Suprapubic skin (tissue), 4 donors: ENCODE data around the gene ATAD3B. TPM values are rescaled to one million over a fixed set of nuclear protein-coding genes. Genes with fewer than 3 reads are reported as not detected.
"Not testable (repeated sequence)": the region's sequence is repeated elsewhere in the genome, so short reads cannot be mapped to it uniquely, and the experiment has no call there.

Experiments
- DNase-seq, 2 donors: peaks; one replicate each; pipeline ENCODE4 v3.0.0-alpha.2; 2019; ENCODE audit warnings: low spot score in 2 of 2
- H3K27ac ChIP-seq: fragments of 200-600 bp; sonication (generic); one replicate; pipeline ENCODE4 v1.5.1; 2019
- H3K27me3 ChIP-seq: fragments of 200-600 bp; sonication (generic); one replicate; pipeline ENCODE4 v1.5.1; 2019
- H3K36me3 ChIP-seq: fragments of 200-600 bp; sonication (generic); one replicate; pipeline ENCODE4 v1.5.1; 2019
- H3K4me1 ChIP-seq: fragments of 200-600 bp; sonication (generic); one replicate; pipeline ENCODE4 v1.5.1; 2019
- H3K4me3 ChIP-seq: fragments of 200-600 bp; sonication (generic); one replicate; pipeline ENCODE4 v1.5.1; 2019; ENCODE audit warnings: mild to moderate bottlenecking
- H3K9me3 ChIP-seq: fragments of 200-600 bp; sonication (generic); one replicate; pipeline ENCODE4 v1.5.1; 2019
- CTCF ChIP-seq, 2 donors: fragments of 200-600 bp in 1 of 2; fragments of 450-650 bp in 1 of 2; sonication (generic) in 1 of 2; IDR thresholded peaks; one replicate each; pipeline ENCODE4 v1.5.1; 2016 to 2019; ENCODE audit warnings: antibody characterized with exemption in 2 of 2, mild to moderate bottlenecking in 1 of 2, moderate library complexity in 1 of 2
- EP300 ChIP-seq: sonication (generic); formaldehyde crosslinking; IDR thresholded peaks from one replicate; pipeline ENCODE4 v1.6.1; 2017; ENCODE audit warnings: antibody characterized with exemption
- POLR2A ChIP-seq, 2 donors: fragments of 450-650 bp; IDR thresholded peaks; one replicate each; pipeline ENCODE4 v1.6.1; 2017; ENCODE audit warnings: antibody characterized with exemption in 2 of 2, mild to moderate bottlenecking in 2 of 2, moderate library complexity in 2 of 2
- POLR2AphosphoS5 ChIP-seq, 3 donors: sonication (generic); formaldehyde crosslinking; IDR thresholded peaks; one replicate each; pipeline ENCODE4 v1.6.1; 2017; ENCODE audit warnings: antibody characterized with exemption in 3 of 3
- WGBS: methylation state at CpG from one replicate; pipeline ENCODE4 v1.1.5; 2018; 5-methylcytosine and 5-hydroxymethylcytosine counted together
- total RNA-seq, 4 donors: library from RNA; depleted of rRNA; stranded (reverse); fragments of >200 nt; gene quantifications; one replicate each; pipeline ENCODE4 v1.1.0, GENCODE V29; 2016

The ATAD3B gene
- total RNA-seq, 4 donors from 2014 or later, result 18.5 to 71.9 (median 23.7) TPM

- no peak for DNase-seq
- Histone ChIP-seq H3K36me3 (peaks cover 68% of the 10 kb centered on the region), H3K4me1 (no peaks in the 10 kb centered on the region), H3K9me3 (no peaks in the 10 kb centered on the region), H3K4me3 (no peak overlapping the region), H3K27ac (no peak overlapping the region), H3K27me3 (no peaks in the 10 kb centered on the region)
- TF ChIP-seq POLR2AphosphoS5 (IDR thresholded peaks at IDR 0.05) (no peak), CTCF (IDR thresholded peaks at IDR 0.05) (no peak), POLR2A (IDR thresholded peaks at IDR 0.05) (no peak), EP300 (no peak)
- 94% methylated on average over 19 of the region's 19 CpGs for WGBS
These were observed 49.8 kb downstream of the ATAD3B start for GRCh38 chr1:1521331-1521730.

GRCh38 chr1:1522536-1522935 is 51.0 kb downstream of the ATAD3B start:
- not testable (repeated sequence) for H3K4me3 ChIP-seq, H3K9me3 ChIP-seq, DNase-seq, H3K4me1 ChIP-seq, H3K27me3 ChIP-seq, H3K27ac ChIP-seq
- peaks cover 71% of the 10 kb centered on the region for H3K36me3 ChIP-seq
- 80% methylated on average over 3 of the region's 30 CpGs for WGBS

- H3K27me3 ChIP-seq, H3K27ac ChIP-seq, H3K9me3 ChIP-seq, H3K4me1 ChIP-seq, H3K4me3 ChIP-seq, DNase-seq: not testable (repeated sequence)
- peaks cover 72% of the 10 kb centered on the region for H3K36me3 ChIP-seq
- 95% methylated on average over 17 of the region's 31 CpGs for WGBS
These were observed 51.7 kb downstream of the ATAD3B start for GRCh38 chr1:1523226-1523625.

- DNase-seq, H3K9me3 ChIP-seq, H3K4me1 ChIP-seq, H3K27ac ChIP-seq, H3K27me3 ChIP-seq, H3K4me3 ChIP-seq: not testable (repeated sequence)
- WGBS, result no CpG with 5 or more reads among the region's 17 CpGs
- peaks cover 72% of the 10 kb centered on the region for H3K36me3 ChIP-seq
These were observed 52.1 kb downstream of the ATAD3B start for GRCh38 chr1:1523651-1524050.

GRCh38 chr1:1524750-1525383 is 53.3 kb downstream of the ATAD3B start:
- H3K4me3 ChIP-seq, H3K4me1 ChIP-seq, H3K27me3 ChIP-seq, H3K27ac ChIP-seq, H3K9me3 ChIP-seq, DNase-seq: not testable (repeated sequence)
- H3K36me3 ChIP-seq, result peaks cover 76% of the 10 kb centered on the region
- over 99% methylated on average over 13 of the region's 30 CpGs for WGBS

GRCh38 chr1:1526476-1526875 is 54.9 kb downstream of the ATAD3B start:
- peaks cover 68% of the 10 kb centered on the region for H3K36me3 ChIP-seq
- not testable (repeated sequence) for H3K27ac ChIP-seq, H3K27me3 ChIP-seq, H3K4me1 ChIP-seq, H3K9me3 ChIP-seq, H3K4me3 ChIP-seq, DNase-seq
- WGBS, result no CpG with 5 or more reads among the region's 21 CpGs

GRCh38 chr1:1527092-1527816 is 55.7 kb downstream of the ATAD3B start:
- TF ChIP-seq POLR2A (IDR thresholded peaks at IDR 0.05) (no peak), CTCF (IDR thresholded peaks at IDR 0.05) (no peak), EP300 (no peak), POLR2AphosphoS5 (IDR thresholded peaks at IDR 0.05) (no peak)
- H3K4me3 ChIP-seq, result no peak overlapping the region
- H3K27ac ChIP-seq, result no peak overlapping the region
- H3K36me3 ChIP-seq, result peaks cover 65% of the 10 kb centered on the region
- H3K27me3 ChIP-seq, result no peaks in the 10 kb centered on the region
- 92% methylated on average over 7 of the region's 31 CpGs for WGBS
- peaks cover 4% of the 10 kb centered on the region for H3K9me3 ChIP-seq
- no peaks in the 10 kb centered on the region for H3K4me1 ChIP-seq
- DNase-seq, result no peak
